Jurkat, Clone E6-1 (cell line): Measurements from ENCODE around the gene LYRM4.
A peak's percentile ranks its signal among the peaks of the same experiment; 100 is the strongest.

Source experiments
- DNase-seq: peaks from one replicate; pipeline ENCODE4 v3.0.0-alpha.2; 2011; ENCODE audit warnings: low read depth, low spot score
- H3K4me3 ChIP-seq: 2 replicates; pipeline ENCODE4 v1.5.1; 2011; ENCODE audit warnings: mild to moderate bottlenecking, low read length, control low read depth, moderate library complexity

Gene LYRM4

GRCh38 chr6:5285081-5285480 lies 24.3 kb upstream of the LYRM4 start:
- no peak for DNase-seq

DNA sequence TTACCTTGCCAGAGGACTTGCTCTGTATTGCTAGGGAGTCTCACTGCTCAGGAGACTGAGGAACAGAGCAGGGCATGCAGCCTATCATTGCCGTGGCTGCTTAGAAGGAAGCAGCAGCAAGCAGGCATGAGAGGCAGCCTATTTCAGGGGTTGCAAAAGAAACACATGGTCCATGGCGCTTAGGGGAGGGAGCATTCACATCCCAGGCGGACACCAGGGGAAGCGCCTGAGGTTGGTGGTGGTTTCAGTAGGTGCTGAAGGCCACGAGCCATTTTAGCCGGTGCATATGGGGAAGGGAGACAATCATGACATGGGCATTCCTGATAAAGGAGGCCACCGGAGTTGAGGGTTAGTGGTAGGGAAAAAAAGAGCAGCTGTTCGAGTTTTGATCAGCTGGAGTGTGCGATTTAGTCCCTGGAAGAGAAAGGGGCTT lies 21.5 kb upstream of the LYRM4 start:
- H3K4me3 ChIP-seq, result no peak overlapping the region
- DNase-seq, result no peak

More at GRCh38 chr6:5285081-5285480, 24.3 kb upstream of the LYRM4 start:
- H3K4me3 ChIP-seq, result no peak overlapping the region

DNA sequence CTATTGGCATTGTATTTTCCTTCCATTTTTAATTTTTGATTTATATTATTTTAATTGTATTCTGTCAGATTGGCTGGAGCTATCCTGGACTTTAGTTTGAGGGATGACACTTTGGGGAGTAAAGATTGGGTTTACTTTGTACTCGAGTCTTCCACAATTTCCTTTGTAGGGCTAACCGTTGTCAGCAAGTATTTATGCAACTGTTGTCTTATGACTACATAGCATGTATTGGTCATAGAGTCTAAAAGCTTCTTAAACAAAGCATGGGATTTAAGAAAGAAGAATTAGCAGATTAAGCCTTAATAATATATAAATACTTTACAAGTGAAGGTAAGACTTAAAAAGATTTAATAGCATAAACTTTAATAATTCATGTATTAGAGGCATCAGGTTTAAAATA lies 20.2 kb upstream of the LYRM4 start:
- no peak for DNase-seq

GRCh38 chr6:5279891-5280338 lies 19.2 kb upstream of the LYRM4 start:
- no peak for DNase-seq
- H3K4me3 ChIP-seq, result no peak overlapping the region

More for the DNA sequence above, 20.2 kb upstream of the LYRM4 start:
- H3K4me3 ChIP-seq, result no peak overlapping the region

- no peak for DNase-seq
- H3K4me3 ChIP-seq, result no peak overlapping the region
Measured at GRCh38 chr6:5278565-5279120, 17.9 kb upstream of the LYRM4 start.

DNA sequence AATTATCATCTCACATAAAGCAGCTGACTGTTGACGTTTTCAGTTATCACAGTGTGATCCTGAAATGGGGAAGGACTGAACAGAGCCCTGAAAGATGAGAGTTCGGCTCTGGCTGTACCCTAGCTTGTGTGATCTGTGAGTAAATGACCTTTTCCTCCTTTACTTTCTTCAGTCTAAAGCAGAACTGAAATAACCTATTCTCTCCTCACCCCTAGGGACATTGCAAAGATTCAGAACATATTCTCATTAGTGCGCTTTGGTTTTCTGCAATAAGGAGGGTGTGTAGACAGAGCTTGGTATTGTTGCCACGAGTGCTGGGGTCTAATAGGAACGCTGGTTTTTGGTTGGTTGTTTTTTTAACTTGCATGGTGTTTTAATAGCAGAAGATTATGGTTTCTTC lies 17.3 kb upstream of the LYRM4 start:
- DNase-seq, result no peak
- H3K4me3 ChIP-seq, result no peak overlapping the region

DNA sequence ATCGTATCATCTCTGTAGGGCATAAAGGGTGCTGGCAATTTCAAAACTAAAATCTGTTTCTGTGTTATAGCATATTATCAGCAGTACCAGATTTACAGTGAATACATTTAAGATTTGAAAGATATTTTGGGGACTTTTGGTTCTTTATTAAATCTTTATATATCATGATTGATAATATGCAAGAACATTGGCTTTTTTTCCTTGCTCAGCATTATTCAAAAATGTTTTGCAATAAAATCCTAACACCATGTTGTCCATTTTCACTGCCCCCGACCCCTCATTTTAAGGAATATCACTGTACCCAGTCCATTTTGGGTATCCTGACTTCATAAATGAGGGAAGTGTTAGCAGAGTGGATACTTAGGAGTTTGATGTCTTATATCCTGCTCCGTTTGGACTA lies 16.8 kb upstream of the LYRM4 start:
- H3K4me3 ChIP-seq, result no peak overlapping the region
- DNase-seq, result no peak

- DNase-seq, result no peak
- no peak overlapping the region for H3K4me3 ChIP-seq
Measured at GRCh38 chr6:5276581-5276980, 15.8 kb upstream of the LYRM4 start.

DNA sequence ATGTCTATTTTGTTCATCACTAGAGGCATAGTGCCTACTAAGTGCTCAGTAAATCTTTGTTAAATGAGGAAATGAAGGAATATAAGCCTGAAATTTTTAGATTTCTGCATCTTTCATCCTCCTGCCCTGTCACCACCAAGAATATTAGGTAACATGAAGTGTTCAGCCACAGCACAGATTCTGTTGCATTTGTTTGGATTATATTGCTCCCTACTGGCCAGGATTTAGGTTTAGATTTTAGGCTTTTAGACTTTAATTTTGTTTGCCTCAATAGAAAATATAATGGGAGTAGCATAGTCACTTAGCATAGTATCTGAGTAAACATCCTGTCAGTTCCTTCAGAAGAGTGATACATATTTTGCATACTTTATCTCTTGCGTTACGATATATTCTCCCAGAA lies 14.7 kb upstream of the LYRM4 start:
- no peak for DNase-seq
- no peak overlapping the region for H3K4me3 ChIP-seq

DNA sequence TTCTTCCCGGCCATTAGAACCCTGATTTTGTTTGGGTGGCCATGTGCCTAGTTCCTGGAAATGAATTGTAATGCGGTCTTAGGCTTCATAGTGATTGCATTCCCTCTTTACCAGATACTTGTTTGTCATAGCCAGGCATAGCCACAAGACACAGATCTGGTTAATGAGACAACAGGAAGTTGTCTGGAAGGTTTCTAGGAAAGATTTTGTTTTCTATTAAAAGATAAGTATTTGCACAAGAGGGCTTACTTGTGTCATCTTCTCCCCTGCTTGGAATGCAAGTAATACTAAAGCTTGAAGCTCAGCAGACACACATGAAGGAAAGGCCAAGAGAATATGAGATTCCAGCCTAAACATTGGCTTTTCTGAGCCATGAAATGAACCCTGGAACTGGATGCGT lies 13.5 kb upstream of the LYRM4 start:
- no peak overlapping the region for H3K4me3 ChIP-seq
- DNase-seq, result no peak

DNA sequence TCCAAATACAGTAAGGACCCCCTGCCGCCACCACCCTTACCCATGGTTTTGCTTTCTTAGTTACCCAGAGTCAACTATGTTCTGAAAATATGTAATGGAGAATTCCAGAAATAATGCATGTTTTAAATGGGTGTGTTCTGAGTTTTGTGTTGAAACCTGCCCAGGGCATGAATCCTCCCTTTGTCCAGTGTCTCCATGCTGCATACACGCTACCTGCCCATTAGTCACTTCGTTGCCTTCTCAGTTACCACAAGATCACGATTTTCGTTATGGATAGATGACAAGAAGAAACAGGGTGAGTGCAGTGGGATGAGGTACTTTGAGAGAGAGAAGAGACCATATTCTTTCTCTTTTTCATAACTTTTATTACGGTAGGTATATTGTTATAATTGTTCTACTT lies 11.2 kb upstream of the LYRM4 start:
- no peak for DNase-seq
- no peak overlapping the region for H3K4me3 ChIP-seq

DNA sequence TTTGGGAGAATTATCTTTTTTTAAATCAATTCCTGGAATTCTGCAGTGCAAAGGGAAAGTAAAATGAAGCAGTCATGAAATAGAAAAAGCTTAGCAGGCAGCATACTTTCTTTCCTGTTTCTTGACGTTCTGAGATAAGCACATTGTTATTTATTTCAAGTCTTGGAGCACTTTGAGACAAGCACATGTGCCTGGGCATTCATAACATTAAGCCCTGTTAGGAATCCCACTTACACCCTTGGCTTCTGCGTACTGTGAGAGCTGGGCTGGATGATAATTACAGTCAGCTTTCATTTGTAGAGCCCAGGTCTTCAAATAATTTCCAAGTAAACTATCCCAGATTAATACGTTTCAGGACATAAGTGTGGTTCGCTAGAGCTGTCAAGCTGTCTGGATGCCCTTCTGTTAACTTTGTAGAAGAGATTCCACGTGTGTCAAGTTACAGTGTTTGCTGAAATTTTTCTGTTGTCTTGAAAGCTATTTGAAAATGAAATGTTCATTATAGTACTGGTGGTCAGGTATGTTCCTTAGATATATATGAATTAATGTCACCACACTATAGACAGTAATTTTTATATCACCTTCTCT lies 9.4 kb upstream of the LYRM4 start:
- H3K4me3 ChIP-seq, result no peak overlapping the region
- DNase-seq, result no peak

GRCh38 chr6:5266423-5266822 lies 5.7 kb upstream of the LYRM4 start:
- DNase-seq, result no peak
- no peak overlapping the region for H3K4me3 ChIP-seq

DNA sequence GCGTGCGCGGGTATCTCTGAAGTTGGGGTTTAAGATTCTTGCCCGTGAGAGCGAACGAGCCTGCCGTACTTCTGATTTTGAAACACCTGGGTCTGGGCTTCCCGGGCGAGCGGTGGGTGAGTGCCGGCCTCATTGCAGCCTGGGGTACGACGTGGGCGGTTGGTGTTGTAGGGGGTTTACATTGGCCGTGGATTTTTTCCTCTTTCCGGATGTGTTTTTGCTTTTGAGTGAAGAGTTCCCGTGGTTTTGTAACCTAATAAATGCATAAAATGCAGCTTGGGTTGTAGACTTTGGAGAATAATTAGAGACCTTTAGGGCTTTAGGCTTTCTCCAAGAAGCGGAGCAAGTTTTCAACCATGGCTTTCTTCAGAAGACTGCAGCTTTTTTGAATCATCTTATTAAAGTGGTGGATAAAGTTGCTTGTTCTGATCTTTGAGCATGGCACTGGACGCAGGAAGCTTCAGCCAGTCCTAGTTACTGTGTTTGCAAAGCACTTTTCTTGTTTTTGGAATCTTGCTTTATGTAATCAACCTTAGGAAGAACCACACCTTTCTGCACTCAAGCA lies 877 bp upstream of the LYRM4 start:
- H3K4me3 ChIP-seq, result peak overlapping the region; percentile 90
- DNase-seq, result no peak

DNA sequence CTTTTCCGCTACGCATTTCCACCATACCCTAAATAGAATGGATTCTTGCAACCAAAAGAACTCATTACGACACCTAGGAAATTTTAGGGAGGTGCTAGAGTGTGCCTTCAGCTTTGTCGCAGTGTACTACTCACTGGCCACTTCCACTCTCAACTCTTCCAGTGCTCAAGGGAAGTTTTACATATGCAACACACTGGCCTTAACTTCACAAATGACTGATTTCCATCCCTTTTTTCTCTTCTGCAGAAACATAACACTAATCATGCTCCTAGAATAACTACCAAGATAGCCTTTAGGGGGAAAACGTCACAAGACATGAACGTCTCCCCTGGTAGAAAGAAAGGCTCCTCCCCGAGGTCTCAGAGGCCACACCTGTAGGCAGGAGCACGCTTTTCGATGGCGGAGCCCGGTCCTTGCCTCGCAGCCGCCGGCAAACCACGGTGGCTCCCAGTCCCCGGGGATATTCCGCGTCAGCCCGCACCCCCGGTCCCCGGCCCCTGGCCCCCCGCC lies 584 bp downstream of the LYRM4 start:
- peak; percentile 73 for DNase-seq
- peak overlapping the region; percentile 90 for H3K4me3 ChIP-seq

GRCh38 chr6:5259428-5259827 lies 1.3 kb downstream of the LYRM4 start:
- H3K4me3 ChIP-seq, result peak overlapping the region; percentile 90

DNA sequence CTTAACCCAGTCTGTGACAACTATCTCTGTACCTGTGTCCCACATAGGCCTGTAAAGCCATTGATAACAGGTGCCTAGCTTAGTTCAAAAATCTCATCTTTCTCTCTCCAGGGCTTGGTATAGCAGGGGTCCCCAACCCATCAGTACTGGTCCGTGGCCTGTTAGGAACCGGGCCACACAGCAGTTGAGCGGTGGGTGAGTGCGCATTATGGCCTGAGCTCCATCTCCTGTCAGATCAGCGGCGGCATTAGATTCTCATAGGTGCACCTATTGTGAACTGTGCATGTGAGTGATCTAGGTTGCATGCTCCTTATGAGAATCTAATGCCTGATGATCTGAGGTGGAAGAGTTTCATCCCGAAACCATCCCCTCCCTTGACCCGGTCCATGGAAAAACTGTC lies 3.4 kb downstream of the LYRM4 start:
- H3K4me3 ChIP-seq, result no peak overlapping the region
- DNase-seq, result no peak

More at GRCh38 chr6:5259428-5259827, 1.3 kb downstream of the LYRM4 start:
- DNase-seq, result no peak

- H3K4me3 ChIP-seq, result no peak overlapping the region
- no peak for DNase-seq
Measured at GRCh38 chr6:5256952-5257351, 3.8 kb downstream of the LYRM4 start.

DNA sequence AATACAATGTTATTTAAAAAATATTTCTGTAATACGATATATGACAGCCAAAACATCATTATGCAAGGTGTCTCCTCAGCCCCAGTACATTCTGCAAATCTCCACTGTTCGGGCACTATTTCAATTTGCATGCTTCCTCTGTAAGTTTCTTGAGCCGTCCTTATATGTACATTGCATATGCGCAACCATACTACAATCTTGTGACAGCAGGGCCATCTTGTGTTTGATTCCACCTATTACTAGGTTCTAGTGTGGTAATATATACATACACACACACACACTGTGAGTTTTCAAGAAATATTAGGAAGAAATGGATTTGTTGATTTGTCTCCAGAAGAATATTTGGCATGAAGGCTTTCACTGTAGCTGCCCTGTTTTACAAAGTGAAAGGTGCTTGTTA lies 9.8 kb downstream of the LYRM4 start:
- DNase-seq, result no peak
- H3K4me3 ChIP-seq, result no peak overlapping the region

GRCh38 chr6:5250451-5250850 lies 10.3 kb downstream of the LYRM4 start:
- no peak overlapping the region for H3K4me3 ChIP-seq
- no peak for DNase-seq
